K562 (cell line): ENCODE measurements around the gene PTCH2. TPM values are rescaled to one million over a fixed set of nuclear protein-coding genes. Genes with fewer than 3 reads are reported as not detected.

Source experiments
- HNRNPUL1 ChIP-seq: fragments of 200-400 bp; formaldehyde crosslinking; IDR thresholded peaks from 2 replicates; pipeline ENCODE4 v1.6.1; 2017; ENCODE audit warnings: low read length
- MTA3 ChIP-seq: fragments of 450-650 bp; formaldehyde crosslinking; IDR thresholded peaks from 2 replicates; pipeline ENCODE4 v1.6.1; 2017; ENCODE audit warnings: mild to moderate bottlenecking, borderline replicate concordance
- NR3C1 ChIP-seq: sonication (generic); formaldehyde crosslinking; IDR thresholded peaks from 2 replicates; pipeline ENCODE4 v1.8.1; 2022; ENCODE audit warnings: missing genetic modification reagents
- PTTG1 ChIP-seq: fragments of 450-650 bp; IDR thresholded peaks from 2 replicates; pipeline ENCODE4 v1.6.1; 2016; ENCODE audit warnings: low read depth, mild to moderate bottlenecking, missing genetic modification characterization, missing compliant biosample characterization
- RBM15 ChIP-seq: fragments of 200-400 bp; formaldehyde crosslinking; IDR thresholded peaks from 2 replicates; pipeline ENCODE4 v1.6.1; 2018; ENCODE audit warnings: mild to moderate bottlenecking, low read length, moderate library complexity; ENCODE audit not compliant: insufficient read depth
- RBM34 ChIP-seq: fragments of 200-400 bp; formaldehyde crosslinking; IDR thresholded peaks from 2 replicates; pipeline ENCODE4 v1.6.1; 2018; ENCODE audit warnings: low read length, borderline replicate concordance; ENCODE audit not compliant: insufficient read depth
- RFX1 ChIP-seq: fragments of 450-650 bp; IDR thresholded peaks from 2 replicates; pipeline ENCODE4 v1.6.1; 2016; ENCODE audit warnings: mild to moderate bottlenecking, moderate library complexity
- SIX5 ChIP-seq, 2 experiments: IDR thresholded peaks; 2 replicates each; pipeline ENCODE4 v1.6.1; 2011; ENCODE audit warnings: low read length in 2 of 2, borderline replicate concordance in 1 of 2, low read depth in 1 of 2, mild to moderate bottlenecking in 1 of 2, moderate library complexity in 1 of 2; ENCODE audit not compliant: insufficient read depth in 1 of 2
- SMAD3 ChIP-seq: fragments of 450-650 bp; formaldehyde crosslinking; conservative IDR thresholded peaks from 2 replicates; pipeline ENCODE4 v1.4.0; 2020; ENCODE audit warnings: mild to moderate bottlenecking
- TAL1 ChIP-seq: fragments of 450-650 bp; IDR thresholded peaks from 2 replicates; pipeline ENCODE4 v1.6.1; 2016; ENCODE audit warnings: mild to moderate bottlenecking
- TBP ChIP-seq: optimal IDR thresholded peaks from 2 replicates; pipeline ENCODE3; 2011; ENCODE audit warnings: low read depth, low read length, improper control_type of control experiment
- XRCC5 ChIP-seq: fragments of 200-400 bp; formaldehyde crosslinking; IDR thresholded peaks from 2 replicates; pipeline ENCODE4 v1.6.1; 2017; ENCODE audit warnings: low read depth, mild to moderate bottlenecking, low read length
- ZNF408 ChIP-seq: fragments of 250-450 bp; sonication (Bioruptor Pico); IDR thresholded peaks from 2 replicates; pipeline ENCODE4 v1.4.0; 2020; ENCODE audit warnings: low read depth, mild to moderate bottlenecking, moderate library complexity
- ZNF444 ChIP-seq: fragments of 250-450 bp; sonication (Bioruptor Pico); IDR thresholded peaks from 2 replicates; pipeline ENCODE4 v1.4.0; 2020; ENCODE audit warnings: mild to moderate bottlenecking, moderate library complexity
- ZNF551 ChIP-seq: fragments of 250-450 bp; sonication (Bioruptor Pico); IDR thresholded peaks from 2 replicates; pipeline ENCODE4 v1.5.0; 2021; ENCODE audit warnings: mild to moderate bottlenecking, moderate library complexity
- ZNF584 ChIP-seq: fragments of 200-800 bp; sonication (Bioruptor generic); IDR thresholded peaks from 2 replicates; pipeline ENCODE4 v1.6.1; 2016; ENCODE audit warnings: low read depth, mild to moderate bottlenecking, missing genetic modification characterization, missing compliant biosample characterization
- ZNF668 ChIP-seq: fragments of 250-450 bp; sonication (Bioruptor Pico); IDR thresholded peaks from 2 replicates; pipeline ENCODE4 v1.8.0; 2022; ENCODE audit warnings: mild to moderate bottlenecking, inconsistent platforms
- ZNF77 ChIP-seq: fragments of 250-450 bp; sonication (Bioruptor Pico); IDR thresholded peaks from 2 replicates; pipeline ENCODE4 v1.5.0; 2020
- polyA plus RNA-seq, 8 experiments: library from polyadenylated mRNA; depleted of rRNA in 4 of 8; stranded (reverse) in 5 of 8; unstranded in 3 of 8; fragments of >200 nt; fragmentation: Nextera tagmentation in 2 of 8; fragmentation: Illumina TruSeq in 1 of 8; extraction: Ambion mirVana in 2 of 8; extraction: Trizol in 1 of 8; gene quantifications; 2 replicates each; pipeline versions ENCODE4 v1.2.1 to v1.2.3, GENCODE V29; 2011 to 2014; ENCODE audit warnings: inconsistent platforms in 1 of 8, missing spikeins in 1 of 8
- total RNA-seq, 7 experiments: library from RNA; depleted of rRNA in 6 of 7; stranded (reverse); fragments of >200 nt in 6 of 7; fragmentation: Illumina TruSeq in 2 of 7; extraction: Trizol in 2 of 7; gene quantifications; 2 replicates each; pipeline versions ENCODE4 v1.2.1 to v1.2.3, GENCODE V29; 2011 to 2021; ENCODE audit warnings: low replicate concordance in 1 of 7
- TF ChIP-seq, protein P1 (sequence below): fragments of 250-450 bp; sonication (Bioruptor Pico); IDR thresholded peaks from 2 replicates; pipeline ENCODE4 v1.9.0; 2021; ENCODE audit warnings: mild to moderate bottlenecking, inconsistent platforms
- TF ChIP-seq, protein P2 (sequence below): sonication (generic); formaldehyde crosslinking; IDR thresholded peaks from 2 replicates; pipeline ENCODE4 v1.4.0; 2020; ENCODE audit warnings: mild to moderate bottlenecking, missing genetic modification reagents
- TF ChIP-seq, protein P3 (sequence below): sonication (generic); IDR thresholded peaks from 2 replicates; pipeline ENCODE4 v1.6.1; 2016
- TF ChIP-seq, protein P4 (sequence below): fragments of 450-650 bp; IDR thresholded peaks from 2 replicates; pipeline ENCODE4 v1.6.1; 2017; ENCODE audit warnings: antibody characterized with exemption

The PTCH2 gene
- total and polyA plus RNA-seq, 9 of the 15 experiments (the other 6 are each of a cell fraction or from before 2014, with no cell fraction given) = 0.15 to 27.3 (median 0.48) TPM; not detected in 1

DNA sequence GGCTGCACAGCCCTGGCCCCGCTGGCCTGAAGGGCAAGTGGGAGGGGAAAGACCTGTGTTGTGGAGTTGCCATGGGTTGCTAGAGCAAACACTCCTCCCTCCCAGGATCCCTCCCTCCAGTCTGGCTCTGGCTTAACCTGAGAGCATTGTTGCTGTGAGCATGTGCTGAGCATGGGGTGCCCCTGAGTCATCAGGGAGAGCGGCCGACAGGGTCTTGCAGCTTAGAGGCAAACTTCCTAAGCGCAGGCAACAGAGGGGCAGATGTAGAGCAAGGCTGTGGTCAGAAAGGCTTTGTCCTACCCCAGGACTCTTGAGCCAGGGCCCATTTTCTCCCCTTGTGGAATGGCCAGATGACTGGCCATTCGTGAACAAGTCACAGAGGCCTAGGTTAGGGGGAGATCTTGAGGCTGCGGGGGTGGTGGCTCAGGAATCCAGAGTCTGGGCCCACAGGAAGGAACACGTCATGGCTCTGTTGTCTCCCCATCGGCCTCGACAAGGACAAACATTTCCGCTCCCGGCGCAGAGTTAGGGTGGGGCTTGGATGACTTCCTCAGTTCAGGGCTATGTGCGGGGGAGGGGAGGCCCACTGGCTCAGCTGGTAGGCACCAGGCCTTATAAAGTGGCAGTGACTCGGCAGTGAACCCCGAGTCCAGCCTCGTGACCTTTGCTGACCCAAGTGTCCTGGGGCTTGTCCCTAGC, 35.5 kb downstream of the PTCH2 start (continued):
- TF ChIP-seq, protein P1, sequence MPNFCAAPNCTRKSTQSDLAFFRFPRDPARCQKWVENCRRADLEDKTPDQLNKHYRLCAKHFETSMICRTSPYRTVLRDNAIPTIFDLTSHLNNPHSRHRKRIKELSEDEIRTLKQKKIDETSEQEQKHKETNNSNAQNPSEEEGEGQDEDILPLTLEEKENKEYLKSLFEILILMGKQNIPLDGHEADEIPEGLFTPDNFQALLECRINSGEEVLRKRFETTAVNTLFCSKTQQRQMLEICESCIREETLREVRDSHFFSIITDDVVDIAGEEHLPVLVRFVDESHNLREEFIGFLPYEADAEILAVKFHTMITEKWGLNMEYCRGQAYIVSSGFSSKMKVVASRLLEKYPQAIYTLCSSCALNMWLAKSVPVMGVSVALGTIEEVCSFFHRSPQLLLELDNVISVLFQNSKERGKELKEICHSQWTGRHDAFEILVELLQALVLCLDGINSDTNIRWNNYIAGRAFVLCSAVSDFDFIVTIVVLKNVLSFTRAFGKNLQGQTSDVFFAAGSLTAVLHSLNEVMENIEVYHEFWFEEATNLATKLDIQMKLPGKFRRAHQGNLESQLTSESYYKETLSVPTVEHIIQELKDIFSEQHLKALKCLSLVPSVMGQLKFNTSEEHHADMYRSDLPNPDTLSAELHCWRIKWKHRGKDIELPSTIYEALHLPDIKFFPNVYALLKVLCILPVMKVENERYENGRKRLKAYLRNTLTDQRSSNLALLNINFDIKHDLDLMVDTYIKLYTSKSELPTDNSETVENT = no peak; the same call in 1 of the 2 replicates
- TF ChIP-seq SMAD3 (peak; percentile 88), XRCC5 (peak; percentile 78), NR3C1 (CRISPR knock-in tag) (no peak), ZNF584 (CRISPR knock-in tag) (peak; percentile 95), ZNF408 (no peak), RBM15 (no peak), RBM34 (no peak), ZNF551 (CRISPR knock-in tag) (no peak), MTA3 (peak; percentile 88), ZNF668 (peak; percentile 5; the same call in 1 of the 2 replicates), ZNF444 (peak; percentile 62; the same call in 1 of the 2 replicates), PTTG1 (tag) (peak; percentile 71), HNRNPUL1 (no peak), RFX1 (peak; percentile 96), TAL1 (peak; percentile 1; the same call in 1 of the 2 replicates), ZNF77 (CRISPR knock-in tag) (no peak; the same call in 1 of the 2 replicates), SIX5 (IDR thresholded peaks at IDR 0.05; ENCODE audit: borderline replicate concordance in 1 of 2, insufficient read depth in 1 of 2, low read depth in 1 of 2, low read length in 2 of 2) (no peak), TBP (peak; percentile 82)
- TF ChIP-seq, protein P2, sequence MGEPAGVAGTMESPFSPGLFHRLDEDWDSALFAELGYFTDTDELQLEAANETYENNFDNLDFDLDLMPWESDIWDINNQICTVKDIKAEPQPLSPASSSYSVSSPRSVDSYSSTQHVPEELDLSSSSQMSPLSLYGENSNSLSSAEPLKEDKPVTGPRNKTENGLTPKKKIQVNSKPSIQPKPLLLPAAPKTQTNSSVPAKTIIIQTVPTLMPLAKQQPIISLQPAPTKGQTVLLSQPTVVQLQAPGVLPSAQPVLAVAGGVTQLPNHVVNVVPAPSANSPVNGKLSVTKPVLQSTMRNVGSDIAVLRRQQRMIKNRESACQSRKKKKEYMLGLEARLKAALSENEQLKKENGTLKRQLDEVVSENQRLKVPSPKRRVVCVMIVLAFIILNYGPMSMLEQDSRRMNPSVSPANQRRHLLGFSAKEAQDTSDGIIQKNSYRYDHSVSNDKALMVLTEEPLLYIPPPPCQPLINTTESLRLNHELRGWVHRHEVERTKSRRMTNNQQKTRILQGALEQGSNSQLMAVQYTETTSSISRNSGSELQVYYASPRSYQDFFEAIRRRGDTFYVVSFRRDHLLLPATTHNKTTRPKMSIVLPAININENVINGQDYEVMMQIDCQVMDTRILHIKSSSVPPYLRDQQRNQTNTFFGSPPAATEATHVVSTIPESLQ (CRISPR knock-in tag) = peak; percentile 85; the same call in 1 of the 2 replicates
- TF ChIP-seq, protein P3, sequence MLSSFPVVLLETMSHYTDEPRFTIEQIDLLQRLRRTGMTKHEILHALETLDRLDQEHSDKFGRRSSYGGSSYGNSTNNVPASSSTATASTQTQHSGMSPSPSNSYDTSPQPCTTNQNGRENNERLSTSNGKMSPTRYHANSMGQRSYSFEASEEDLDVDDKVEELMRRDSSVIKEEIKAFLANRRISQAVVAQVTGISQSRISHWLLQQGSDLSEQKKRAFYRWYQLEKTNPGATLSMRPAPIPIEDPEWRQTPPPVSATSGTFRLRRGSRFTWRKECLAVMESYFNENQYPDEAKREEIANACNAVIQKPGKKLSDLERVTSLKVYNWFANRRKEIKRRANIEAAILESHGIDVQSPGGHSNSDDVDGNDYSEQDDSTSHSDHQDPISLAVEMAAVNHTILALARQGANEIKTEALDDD = peak; percentile 84; the same call in 1 of the 2 replicates
- TF ChIP-seq, protein P4, sequence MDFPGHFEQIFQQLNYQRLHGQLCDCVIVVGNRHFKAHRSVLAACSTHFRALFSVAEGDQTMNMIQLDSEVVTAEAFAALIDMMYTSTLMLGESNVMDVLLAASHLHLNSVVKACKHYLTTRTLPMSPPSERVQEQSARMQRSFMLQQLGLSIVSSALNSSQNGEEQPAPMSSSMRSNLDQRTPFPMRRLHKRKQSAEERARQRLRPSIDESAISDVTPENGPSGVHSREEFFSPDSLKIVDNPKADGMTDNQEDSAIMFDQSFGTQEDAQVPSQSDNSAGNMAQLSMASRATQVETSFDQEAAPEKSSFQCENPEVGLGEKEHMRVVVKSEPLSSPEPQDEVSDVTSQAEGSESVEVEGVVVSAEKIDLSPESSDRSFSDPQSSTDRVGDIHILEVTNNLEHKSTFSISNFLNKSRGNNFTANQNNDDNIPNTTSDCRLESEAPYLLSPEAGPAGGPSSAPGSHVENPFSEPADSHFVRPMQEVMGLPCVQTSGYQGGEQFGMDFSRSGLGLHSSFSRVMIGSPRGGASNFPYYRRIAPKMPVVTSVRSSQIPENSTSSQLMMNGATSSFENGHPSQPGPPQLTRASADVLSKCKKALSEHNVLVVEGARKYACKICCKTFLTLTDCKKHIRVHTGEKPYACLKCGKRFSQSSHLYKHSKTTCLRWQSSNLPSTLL = no peak
